ENCODE measurements around the gene OOEP.

OOEP gene

DNA sequence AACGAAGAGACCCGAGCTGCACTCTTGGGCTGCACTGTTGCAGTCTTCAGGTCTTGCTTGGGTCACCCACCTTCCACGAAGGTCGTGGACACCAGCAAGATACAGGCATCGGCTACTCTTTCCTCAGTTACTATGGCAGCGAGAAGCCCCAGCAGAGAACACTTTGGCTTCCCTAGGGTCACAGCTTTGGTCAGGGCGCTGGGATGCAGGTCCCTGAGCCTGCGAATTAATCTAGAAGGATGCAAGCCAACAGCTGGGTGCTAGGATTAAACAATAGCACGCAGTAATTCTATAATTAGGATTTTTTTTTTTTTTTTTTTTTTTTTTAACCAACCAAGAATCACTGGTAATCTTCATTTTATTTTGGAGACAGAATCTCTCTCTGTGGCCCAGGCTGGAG, 5.1 kb downstream of the OOEP start:
- DNase-seq (ENCODE audit: low read depth): no peak

DNA sequence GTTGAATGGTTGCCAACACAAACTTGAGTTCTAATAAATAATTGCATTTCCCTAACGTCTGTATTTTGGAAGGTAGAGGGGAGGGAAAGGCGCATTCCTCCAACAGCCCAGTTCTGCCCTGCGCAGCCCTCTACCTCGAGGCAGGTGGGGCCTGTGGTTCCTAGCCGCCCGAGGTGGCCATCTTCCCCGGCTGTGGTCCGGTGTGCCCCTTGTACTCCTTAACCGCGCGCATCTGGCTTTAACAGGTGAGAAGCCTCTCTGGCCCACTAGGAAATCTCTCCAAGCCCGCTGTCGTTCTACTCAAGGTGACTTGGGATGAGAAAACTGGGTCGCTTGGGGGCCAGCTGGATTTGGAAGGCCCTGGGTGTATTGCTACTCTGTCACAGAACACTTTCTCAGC, 5.6 kb downstream of the OOEP start:
- no peak for DNase-seq (ENCODE audit: low read depth)

DNA sequence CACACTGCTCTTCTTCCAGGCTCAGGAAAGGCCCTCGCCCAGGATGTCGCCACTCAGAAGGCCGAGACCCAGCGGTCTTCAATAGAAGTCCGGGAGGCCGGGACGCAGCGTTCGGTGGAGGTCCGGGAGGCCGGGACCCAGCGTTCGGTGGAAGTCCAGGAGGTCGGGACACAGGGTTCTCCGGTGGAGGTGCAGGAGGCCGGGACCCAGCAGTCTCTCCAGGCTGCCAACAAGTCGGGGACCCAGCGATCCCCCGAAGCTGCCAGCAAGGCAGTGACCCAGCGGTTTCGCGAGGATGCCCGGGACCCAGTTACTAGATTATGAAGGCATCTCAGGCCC, 6.2 kb downstream of the OOEP start:
- DNase-seq (ENCODE audit: low read depth): no peak

DNA sequence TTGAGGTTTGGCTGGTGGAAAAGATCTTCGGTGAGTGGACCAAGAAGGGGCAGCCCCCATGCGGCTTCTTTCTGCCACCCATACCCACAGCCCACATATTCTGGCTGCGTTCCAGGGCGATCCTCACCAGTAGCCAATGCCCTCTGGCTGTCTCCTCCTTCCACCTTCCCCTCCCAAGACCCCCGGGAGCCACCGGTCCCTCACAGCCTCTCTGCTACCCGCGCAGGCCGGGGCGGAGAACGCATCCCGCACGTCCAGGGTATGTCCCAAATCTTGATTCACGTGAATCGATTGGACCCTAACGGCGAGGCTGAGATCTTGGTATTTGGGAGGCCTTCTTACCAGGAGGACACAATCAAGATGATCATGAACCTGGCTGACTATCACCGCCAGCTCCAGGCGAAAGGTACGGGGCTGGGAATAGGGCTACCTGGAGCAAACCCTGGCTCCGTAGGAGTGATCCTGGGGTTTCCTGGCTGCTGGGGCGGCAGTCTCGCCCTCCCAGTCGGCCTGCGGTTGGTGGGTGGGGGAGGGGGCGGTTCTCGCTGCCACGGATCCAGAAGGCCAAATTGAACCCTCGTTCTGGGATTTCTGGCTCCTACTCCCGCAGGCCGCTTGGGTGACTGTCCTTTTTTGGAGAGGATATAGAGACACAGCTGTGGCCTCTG, 6.7 kb downstream of the OOEP start:
- DNase-seq (ENCODE audit: low read depth): no peak

DNA sequence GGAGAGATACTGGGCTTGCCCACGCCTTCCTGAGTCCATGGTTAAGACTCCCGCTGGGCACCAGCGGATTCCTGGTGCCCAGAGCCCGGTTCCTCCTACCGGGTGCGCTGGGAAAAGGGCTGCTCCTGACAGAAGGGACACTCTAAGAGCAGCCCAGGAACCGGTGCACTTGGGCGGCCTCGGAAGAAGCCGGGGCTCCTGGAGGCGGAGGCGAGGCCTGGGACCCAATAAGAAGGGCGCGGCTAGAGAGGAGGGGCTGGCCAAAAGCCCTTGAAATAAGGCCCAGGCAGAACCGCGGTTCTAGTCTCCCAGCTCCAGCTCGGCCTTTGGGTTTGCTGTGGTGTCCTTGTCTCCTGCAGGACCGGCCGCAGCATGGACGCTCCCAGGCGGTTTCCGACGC, 7.3 kb downstream of the OOEP start, which contains the start of gene KHDC3L:
KHDC3L (plus strand) TSS at position 301 of the 400 bp plus-strand sequence; CDS start at position 373, 72 bp downstream.
- DNase-seq (ENCODE audit: low read depth): no peak

DNA sequence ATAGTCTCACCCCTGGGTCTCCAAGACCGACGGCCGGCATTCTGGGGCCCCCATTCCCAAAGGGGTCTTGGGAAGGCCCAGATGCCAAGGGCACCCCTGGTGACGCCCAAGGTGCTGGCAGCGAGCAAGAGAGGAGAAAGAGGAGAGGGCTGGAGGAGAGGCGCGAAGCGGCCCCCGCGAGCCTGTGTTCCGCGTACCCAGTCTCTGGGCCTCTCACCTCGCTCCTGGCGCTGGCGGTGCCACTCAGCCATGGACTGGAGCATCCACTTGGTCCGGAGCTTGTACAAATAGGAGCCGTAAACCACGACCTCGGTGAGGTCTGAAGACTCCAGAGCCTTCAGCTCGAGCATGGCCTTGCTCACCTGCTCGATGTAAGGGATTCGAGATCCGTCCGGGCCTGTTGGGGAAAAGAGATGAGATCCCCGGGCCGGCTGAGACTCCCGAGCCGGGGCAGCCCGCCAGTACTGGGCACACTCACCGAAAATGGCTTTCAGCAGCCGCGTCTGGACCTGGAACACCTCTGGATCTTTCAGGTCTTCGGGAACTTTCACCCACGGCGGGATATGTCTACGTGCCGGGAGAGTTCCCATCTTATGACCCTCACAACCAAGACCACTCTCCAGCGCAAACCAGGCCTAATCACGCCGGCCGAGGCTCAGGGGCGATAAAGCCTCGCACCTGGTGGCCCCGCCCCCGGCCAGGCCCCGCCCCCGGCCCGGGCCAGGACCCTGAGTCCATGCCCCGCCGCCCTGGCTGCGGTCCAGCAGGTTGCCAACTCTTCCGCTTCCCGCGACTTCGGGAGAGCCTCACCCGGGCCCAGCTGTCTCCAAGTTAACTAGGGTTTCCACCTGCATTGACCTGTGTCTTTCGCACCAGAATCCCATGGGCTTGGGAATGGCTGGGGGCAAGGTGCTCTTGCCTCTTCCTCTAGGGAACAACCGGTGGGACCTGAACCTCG, 15.8 kb downstream of the OOEP start, which contains the start of gene DPPA5:
DPPA5 (minus strand) TSS at position 641 of the 958 bp plus-strand sequence; CDS start at position 590, 51 bp downstream.
- DNase-seq (ENCODE audit: low read depth): no peak

DNA sequence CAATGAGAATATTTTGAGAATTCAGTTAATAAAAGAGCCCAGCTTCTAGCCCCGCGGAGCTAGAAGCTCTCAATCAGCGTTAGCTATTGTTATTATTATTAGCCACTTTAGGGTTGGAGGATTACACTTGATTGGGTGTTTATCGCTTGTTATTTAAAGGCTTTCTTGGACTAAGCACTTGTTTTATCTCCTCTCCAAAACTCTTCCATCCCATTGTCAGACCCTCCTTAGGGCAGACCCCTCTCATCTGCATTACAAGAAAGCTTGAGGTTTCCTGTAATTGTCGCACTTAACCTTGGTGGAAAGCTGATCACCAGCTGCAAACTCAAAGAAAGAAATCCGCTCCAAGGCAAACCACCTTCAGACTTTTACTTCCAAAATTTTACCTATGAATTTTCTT, 20.4 kb downstream of the OOEP start:
- no peak for DNase-seq (ENCODE audit: low read depth)

DNA sequence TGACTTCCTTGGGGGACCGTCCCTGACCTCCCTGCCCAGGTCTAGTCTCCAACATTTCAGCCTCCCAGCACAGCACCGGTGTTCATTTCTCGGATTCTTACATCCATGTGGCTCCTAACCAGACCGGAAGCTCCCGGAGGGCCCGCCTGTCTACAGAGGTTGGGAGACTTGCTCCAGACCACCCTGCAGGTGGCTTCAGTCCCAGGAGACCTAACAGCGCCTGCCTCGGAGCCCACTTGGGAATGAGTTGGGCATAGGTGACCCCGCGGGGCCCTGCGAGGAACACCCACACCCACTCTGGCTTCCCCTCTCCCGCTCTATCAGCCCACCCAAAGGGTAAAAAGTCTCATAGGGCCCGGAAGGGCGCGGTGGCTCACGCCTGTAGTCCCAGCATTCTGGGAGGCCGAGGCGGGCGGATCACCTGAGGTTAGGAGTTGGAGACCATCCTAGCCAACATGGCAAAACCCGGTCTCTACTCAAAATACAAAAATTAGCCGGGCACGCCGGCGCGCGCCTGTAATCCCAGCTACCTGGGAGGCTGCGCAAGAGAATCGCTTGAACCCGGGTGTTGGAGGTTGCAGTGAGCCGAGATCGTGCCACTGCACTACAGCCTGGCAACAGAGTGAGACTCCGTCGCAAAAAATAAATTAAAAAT, 21.0 kb downstream of the OOEP start:
- no peak for DNase-seq (ENCODE audit: low read depth)

DNA sequence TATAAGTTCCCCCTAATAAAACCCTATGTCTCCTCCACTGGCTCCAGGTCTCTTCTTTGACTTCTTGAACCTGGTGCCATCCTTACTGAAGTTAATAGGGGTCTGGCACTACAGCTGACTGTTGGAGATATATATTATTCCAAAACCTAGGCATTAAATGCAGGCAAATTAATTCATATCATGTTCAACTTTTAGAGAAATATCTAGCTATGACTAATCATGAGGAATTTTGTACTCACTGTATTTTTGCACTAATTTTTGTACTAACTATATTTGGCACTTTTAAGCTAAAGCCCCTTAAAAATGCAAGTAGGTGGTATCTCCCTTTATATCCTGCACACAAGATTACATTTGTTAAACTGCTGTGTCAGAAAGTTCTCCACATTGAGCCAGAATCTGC, 26.5 kb downstream of the OOEP start:
- no peak for DNase-seq (ENCODE audit: low read depth)

DNA sequence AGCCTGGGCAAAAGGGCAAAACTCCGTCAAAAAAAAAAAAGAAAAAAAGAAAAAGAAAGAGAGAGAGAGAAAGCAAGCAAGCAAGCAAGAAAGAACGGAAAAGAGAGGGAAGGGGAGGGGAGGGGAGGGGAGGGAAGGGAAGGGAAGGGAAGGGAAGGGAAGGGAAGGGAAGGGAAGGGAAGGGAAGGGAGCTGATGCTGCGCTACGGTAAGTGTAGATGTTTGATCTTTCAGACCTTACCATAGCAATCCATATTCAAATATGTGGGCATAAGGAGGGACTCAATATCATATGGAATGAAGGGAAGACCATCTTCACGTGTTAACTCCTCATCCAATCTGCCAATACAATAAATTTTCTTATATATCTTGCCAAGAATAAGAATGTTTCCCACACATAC, 27.5 kb downstream of the OOEP start:
- no peak for DNase-seq (ENCODE audit: low read depth)

DNA sequence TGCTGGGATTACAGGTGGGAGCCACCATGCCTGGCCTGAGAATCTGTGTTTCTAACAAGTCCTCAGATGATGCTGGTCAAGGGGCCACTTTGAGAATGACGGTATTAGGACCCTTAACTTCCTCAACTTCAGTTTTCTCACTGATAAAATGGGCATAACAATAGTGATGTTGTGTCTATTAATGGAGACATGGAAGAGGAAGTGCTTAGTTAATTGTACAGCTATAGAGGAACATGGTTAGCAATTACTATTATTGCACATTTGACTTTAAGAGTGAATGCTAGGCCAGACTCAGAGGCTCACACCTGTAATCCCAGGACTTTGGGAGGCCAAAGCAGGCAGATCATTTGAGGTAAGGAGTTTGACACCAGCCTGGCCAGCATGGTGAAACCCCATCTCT, 28.4 kb downstream of the OOEP start:
- no peak for DNase-seq (ENCODE audit: low read depth)

DNA sequence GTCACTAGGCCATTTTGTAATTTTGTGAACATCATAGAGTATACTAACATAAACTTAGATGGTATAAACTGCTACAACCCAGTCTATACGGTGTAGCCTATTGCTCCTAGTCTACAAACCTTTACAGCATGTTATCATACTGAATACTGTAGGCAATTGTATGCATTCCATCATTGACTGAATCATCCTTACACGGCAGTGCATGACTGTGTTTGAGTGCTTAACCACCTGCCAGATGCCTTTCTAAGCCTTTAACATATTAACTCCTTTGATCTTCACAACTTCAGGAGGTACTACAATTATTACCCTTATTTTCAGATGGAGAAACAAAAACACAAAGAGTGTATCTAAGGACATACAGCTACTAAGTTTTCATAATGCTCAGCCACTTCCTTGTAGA, 29.6 kb downstream of the OOEP start:
- no peak for DNase-seq (ENCODE audit: low read depth)

DNA sequence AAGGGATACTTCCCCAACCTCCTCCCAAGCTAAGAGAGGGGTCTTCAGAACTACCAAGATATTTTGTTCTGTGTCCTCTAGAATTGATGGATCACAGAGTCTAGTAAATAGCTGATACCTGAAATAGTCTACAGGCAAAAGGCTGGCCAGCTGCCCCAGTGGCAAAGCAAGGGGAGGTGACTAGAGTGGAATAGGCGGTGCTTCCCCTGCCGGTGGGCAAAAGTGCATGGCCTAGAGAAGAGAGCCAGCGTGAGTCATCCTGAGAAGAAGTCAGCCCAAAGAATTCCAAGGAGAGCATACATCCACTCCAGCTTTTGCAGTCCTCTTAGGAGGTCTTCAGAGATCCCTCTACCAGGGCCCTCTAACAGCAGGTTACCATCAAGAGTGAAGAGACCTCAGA, 30.4 kb downstream of the OOEP start:
- no peak for DNase-seq (ENCODE audit: low read depth)

DNA sequence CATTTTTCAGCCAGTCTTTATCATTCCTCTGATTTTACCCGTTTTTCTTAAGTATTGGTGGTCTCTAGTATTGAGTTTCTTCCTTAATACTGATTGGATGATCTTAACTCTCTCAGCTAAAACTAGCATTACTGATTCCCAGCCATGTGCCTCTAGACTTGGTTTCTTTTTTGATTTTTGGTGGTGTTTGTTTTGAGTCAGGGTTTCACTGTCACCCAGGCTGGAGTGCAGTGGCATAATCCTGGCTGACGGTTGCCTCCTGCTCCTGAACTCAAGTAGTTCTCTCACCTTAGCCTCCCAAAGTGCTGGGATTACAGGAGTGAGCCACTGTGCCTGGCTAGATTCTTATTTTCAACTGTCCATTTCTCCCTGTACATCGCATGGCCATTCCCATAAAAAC, 40.5 kb downstream of the OOEP start:
- no peak for DNase-seq (ENCODE audit: low read depth)

DNA sequence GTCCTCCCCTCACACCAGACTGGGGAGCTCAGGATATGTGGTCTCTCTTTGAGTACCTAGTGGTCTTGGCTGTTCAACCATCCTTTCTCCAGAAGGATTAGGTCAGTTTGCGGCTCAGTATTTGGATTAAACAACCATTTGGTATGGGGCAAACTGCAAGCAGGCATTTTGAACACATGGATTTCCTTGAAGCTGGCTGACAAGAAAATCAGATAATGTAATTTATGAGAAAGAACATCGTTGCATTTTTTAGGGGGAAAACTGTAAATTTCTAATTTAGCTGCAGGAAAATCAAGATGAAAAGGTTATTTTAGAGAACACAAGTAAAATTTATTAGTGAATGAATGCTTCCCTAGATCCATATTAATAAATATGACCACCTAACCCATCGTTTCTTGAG, 40.9 kb downstream of the OOEP start:
- no peak for DNase-seq (ENCODE audit: low read depth)

DNA sequence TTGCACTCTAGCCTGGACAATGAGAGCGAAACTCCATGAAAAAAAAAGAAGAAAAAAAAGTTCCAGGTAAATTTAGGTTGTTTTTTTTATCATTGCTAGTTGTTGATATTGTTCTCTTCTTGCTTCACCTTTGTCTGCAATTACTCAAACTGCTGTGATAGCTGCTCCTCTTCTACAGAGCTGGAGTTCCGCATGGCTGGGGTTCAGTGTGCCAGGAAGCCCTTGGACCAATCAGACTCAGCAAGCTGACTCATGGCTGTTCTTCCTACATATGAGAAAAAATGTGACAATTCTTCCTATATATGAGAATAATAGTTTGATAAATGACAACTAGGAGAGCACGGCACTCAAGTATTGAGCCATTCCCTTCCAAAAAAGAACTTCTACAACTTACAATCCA, 44.0 kb downstream of the OOEP start:
- DNase-seq (ENCODE audit: low read depth): no peak

DNA sequence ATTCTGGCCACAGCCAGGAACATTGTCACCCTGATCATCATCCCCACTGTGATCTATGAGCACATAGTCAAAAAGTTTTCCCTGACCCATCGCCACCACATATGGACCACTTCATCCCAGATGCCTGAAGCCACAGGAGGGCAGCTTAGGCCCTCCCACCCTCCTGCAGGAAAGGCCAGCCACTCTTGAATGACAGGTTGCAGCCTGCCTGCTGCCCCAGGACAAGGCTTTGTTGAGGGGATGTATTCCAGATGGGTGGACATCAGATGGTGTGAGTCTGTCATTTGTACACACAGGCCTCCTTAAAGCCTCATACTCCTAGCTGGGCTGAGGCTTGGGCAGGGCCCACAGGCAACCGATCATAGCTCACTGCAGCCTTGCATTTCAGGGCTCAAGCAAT, 46.4 kb downstream of the OOEP start:
- no peak for DNase-seq (ENCODE audit: low read depth)
